Right lobe of liver (tissue), 6 donors: ENCODE measurements around the gene NOXO1. TPM values are rescaled to one million over a fixed set of nuclear protein-coding genes. Genes with fewer than 3 reads are reported as not detected.

Experiments
- ATAC-seq, 4 donors: fragments of 200-7000 bp; cut with Tn5 transposase; one replicate each; pipeline ENCODE4 v1.9.1; 2020; ENCODE audit warnings: mild to moderate bottlenecking in 4 of 4, moderate library complexity in 4 of 4
- DNase-seq, 3 donors: peaks; one replicate each; pipeline ENCODE4 v3.0.0-alpha.2; 2020
- H3K27ac ChIP-seq, 3 donors: fragments of 200-600 bp; one replicate each; pipeline ENCODE4 v1.8.0; 2022
- H3K27me3 ChIP-seq, 2 donors: fragments of 200-600 bp; one replicate each; pipeline ENCODE4 v1.8.0; 2022
- H3K36me3 ChIP-seq, 4 donors: fragments of 200-600 bp; sonication (generic) in 1 of 4; one replicate each; pipeline versions ENCODE4 v1.5.1 to v1.8.0; 2017 to 2022; ENCODE audit warnings: control low read depth in 1 of 4
- H3K4me1 ChIP-seq, 4 donors: fragments of 200-600 bp; sonication (generic) in 1 of 4; one replicate each; pipeline versions ENCODE4 v1.5.1 to v1.8.0; 2017 to 2022; ENCODE audit warnings: control low read depth in 1 of 4
- H3K4me3 ChIP-seq, 3 donors: fragments of 200-600 bp; one replicate each; pipeline ENCODE4 v1.8.0; 2022
- H3K9me3 ChIP-seq, 4 donors: fragments of 200-600 bp; sonication (generic) in 1 of 4; one replicate each; pipeline versions ENCODE4 v1.5.1 to v1.8.0; 2017 to 2022; ENCODE audit warnings: control low read depth in 1 of 4
- POLR2A ChIP-seq: fragments of 450-650 bp; IDR thresholded peaks from one replicate; pipeline ENCODE4 v1.6.1; 2017; ENCODE audit warnings: antibody characterized with exemption, mild to moderate bottlenecking
- WGBS: methylation state at CpG from one replicate; pipeline ENCODE4 v1.1.6; 2018; ENCODE audit warnings: low coverage, low lambda C conversion rate; ENCODE audit not compliant: insufficient coverage; ENCODE audit errors: missing lambda C conversion rate; 5-methylcytosine and 5-hydroxymethylcytosine counted together
- intact Hi-C, 2 donors: fragments of 100-400 bp; cut with DNase I; formaldehyde crosslinking; loops; one replicate each; pipeline versions ENCODE4 v1.11.2 to v1.14.1; 2022
- total RNA-seq, 6 experiments: library from RNA; depleted of rRNA in 2 of 6; stranded (reverse); fragments of >200 nt in 2 of 6; fragmentation: NEBNext Ultra II Directional in 3 of 6; extraction: Animal tissue kit (Norgen Biotek cat#: 25700) in 3 of 6; gene quantifications; one replicate each; pipeline versions ENCODE4 v1.1.0 to v1.2.4, GENCODE V29; 2016 to 2023
- TF ChIP-seq, protein P1 (sequence below), 4 donors: fragments of 200-600 bp in 3 of 4; fragments of 450-650 bp in 1 of 4; IDR thresholded peaks; one replicate each; pipeline versions ENCODE4 v1.5.1 to v1.8.0; 2016 to 2022; ENCODE audit warnings: antibody characterized with exemption in 4 of 4, mild to moderate bottlenecking in 2 of 4
- donor health status: DM: no; HTN: yes; CAD: no.
- donor health status: DM: no; HTN: no; CAD: no.
- donor health status: DM: no; HTN: no; CAD: no.
- donor health status: DM: no; HTN: yes; CAD: no.
- donor health status: DM: no; HTN: yes; CAD: no.

Gene NOXO1
- total RNA-seq, 6 experiments from 2014 or later: 0.51 to 1.3 (median 0.60) TPM; not detected in 2

DNA sequence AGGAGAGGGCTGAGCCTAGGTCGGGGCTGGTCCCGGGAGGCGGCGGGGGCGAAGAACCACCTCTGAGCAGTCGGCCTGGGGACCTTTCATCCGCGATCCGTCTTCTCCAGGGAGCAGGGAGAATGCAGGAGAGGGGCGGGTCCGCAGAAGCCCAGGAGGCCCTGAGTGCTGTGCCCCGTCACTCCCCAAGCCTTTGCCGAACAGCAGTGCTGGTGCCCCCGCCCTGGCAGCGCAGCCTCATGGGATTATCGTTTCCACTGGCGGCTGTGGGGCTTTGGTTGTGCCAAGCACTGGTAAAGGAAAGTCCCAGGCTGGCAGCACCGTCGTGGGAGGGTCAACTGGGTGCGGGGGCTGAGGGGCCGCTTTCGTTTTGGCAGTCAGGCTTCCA lies 8.8 kb downstream of the NOXO1 start:
- DNase-seq (peak in 2 of 3 donors; percentile 31 to 63), ATAC-seq (peak in 1 of 4 donors; percentile 1)

DNA sequence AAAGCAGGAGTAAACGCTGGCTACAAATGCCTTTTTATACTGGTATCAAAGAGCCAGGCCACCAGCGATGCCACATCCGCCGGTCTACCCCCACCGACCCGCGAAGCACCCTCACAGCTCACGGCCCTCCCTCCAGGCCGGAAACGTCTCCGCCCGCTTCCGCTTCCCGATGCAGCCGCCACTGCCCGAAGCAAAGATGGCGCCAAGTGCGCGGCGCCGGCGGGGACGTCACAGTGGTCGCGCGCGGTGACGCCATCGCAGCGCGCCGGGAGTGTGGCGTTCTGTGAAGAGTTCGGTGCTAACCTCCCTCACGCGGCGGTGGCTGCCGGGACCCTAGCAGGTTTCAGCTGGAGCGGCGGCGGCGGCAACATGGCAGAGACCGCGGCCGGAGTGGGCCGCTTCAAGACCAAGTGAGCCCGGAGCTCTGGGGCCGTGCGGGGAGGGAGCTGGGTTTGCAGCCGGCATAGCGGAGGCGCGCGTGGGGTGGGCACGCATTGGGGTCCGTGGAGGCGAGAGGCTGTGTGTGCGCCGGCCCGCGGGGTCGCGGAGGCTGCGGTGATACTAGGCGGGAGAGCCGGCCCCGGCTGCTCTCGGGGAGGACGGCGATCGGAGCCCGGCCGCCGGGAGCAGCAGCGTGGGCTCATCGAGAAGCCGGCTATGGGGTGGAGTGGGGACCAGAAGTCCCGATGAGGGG lies 9.3 kb downstream of the NOXO1 start, which contains the start of gene TBL3:
Gene TBL3 (plus strand): TSS at position 258 of the 694 bp plus-strand sequence. CDS start 112 bp downstream, at position 370.
- WGBS: 0% methylated on average over 14 of the region's 78 CpGs
- intact Hi-C loops: no loop called here
- peaks cover 0 to 17% (median 5%) of the 10 kb centered on the region in 4 donors for H3K4me1 ChIP-seq
- H3K27ac ChIP-seq: peak within 1 kb of the TSS; percentile 54 to 87 (median 84)
- DNase-seq (peak; percentile 93 to 95 (median 94)), ATAC-seq (peak; percentile 86 to 96 (median 94))
- peak within 1 kb of the TSS; percentile 85 to 100 (median 99) for H3K4me3 ChIP-seq
- peaks cover 0 to 19% (median 9%) of the 10 kb centered on the region in 4 donors for H3K36me3 ChIP-seq
- TF ChIP-seq, protein P1, sequence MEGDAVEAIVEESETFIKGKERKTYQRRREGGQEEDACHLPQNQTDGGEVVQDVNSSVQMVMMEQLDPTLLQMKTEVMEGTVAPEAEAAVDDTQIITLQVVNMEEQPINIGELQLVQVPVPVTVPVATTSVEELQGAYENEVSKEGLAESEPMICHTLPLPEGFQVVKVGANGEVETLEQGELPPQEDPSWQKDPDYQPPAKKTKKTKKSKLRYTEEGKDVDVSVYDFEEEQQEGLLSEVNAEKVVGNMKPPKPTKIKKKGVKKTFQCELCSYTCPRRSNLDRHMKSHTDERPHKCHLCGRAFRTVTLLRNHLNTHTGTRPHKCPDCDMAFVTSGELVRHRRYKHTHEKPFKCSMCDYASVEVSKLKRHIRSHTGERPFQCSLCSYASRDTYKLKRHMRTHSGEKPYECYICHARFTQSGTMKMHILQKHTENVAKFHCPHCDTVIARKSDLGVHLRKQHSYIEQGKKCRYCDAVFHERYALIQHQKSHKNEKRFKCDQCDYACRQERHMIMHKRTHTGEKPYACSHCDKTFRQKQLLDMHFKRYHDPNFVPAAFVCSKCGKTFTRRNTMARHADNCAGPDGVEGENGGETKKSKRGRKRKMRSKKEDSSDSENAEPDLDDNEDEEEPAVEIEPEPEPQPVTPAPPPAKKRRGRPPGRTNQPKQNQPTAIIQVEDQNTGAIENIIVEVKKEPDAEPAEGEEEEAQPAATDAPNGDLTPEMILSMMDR (IDR thresholded peaks at IDR 0.05): peak in 1 of 4 donors; percentile 18
- TF ChIP-seq POLR2A: peak; percentile 88
- no peaks in the 10 kb centered on the region for H3K9me3 ChIP-seq
- H3K27me3 ChIP-seq: no peaks in the 10 kb centered on the region

More for the DNA sequence above, 8.8 kb downstream of the NOXO1 start:
- peak overlapping the region; percentile 85 to 100 (median 99) for H3K4me3 ChIP-seq
- H3K36me3 ChIP-seq: peaks cover 0 to 25% (median 10%) of the 10 kb centered on the region in 4 donors
- peak overlapping the region in 2 of 3 donors; percentile 54 to 84 for H3K27ac ChIP-seq
- H3K9me3 ChIP-seq: no peaks in the 10 kb centered on the region
- 3% methylated on average over 16 of the region's 22 CpGs for WGBS
- no peaks in the 10 kb centered on the region for H3K27me3 ChIP-seq
- H3K4me1 ChIP-seq: peaks cover 0 to 17% (median 5%) of the 10 kb centered on the region in 4 donors
- intact Hi-C loops: no loop called here
- TF ChIP-seq, protein P1 (IDR thresholded peaks at IDR 0.05): no peak
- no peak for TF ChIP-seq POLR2A

DNA sequence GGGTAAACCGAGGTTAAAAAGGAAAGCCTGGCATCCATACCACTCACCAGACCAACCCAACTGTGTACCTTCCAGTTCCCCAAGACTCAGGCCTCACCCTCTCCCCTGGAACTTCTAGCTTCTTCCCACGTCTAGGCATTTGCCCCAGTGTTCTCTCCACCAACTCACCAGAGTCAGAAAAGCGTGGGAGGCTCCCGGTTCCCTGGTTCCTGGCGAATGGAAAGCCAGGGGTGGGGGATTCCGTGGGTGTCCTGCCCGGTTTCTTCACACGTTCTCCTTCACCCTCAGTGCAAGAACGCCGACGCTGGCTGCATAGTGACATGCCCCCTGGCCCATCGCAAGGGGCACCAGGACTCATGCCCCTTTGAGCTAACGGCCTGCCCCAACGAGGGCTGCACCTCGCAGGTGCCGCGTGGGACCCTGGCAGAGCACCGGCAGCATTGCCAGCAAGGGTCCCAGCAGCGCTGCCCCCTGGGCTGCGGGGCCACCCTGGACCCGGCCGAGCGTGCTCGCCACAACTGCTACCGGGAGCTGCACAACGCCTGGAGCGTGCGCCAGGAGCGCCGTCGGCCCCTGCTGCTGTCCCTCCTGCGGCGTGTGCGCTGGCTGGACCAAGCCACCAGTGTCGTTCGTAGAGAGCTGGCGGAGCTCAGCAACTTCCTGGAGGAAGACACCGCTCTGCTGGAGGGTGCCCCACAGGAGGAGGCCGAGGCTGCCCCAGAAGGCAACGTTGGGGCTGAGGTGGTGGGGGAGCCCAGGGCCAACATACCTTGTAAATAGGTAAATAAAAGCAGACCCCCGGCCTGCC lies 12.9 kb downstream of the NOXO1 start:
- H3K9me3 ChIP-seq: no peaks in the 10 kb centered on the region
- peaks cover 0 to 4% (median 0%) of the 10 kb centered on the region in 4 donors for H3K36me3 ChIP-seq
- no peak overlapping the region for H3K4me3 ChIP-seq
- 80% methylated on average over 6 of the region's 41 CpGs for WGBS
- TF ChIP-seq POLR2A: no peak
- TF ChIP-seq, protein P1 (IDR thresholded peaks at IDR 0.05): no peak
- DNase-seq (no peak), ATAC-seq (no peak)
- peaks cover 0 to 30% (median 7%) of the 10 kb centered on the region in 4 donors for H3K4me1 ChIP-seq
- intact Hi-C loops: no loop called here
- H3K27me3 ChIP-seq: no peaks in the 10 kb centered on the region
- no peak overlapping the region for H3K27ac ChIP-seq

DNA sequence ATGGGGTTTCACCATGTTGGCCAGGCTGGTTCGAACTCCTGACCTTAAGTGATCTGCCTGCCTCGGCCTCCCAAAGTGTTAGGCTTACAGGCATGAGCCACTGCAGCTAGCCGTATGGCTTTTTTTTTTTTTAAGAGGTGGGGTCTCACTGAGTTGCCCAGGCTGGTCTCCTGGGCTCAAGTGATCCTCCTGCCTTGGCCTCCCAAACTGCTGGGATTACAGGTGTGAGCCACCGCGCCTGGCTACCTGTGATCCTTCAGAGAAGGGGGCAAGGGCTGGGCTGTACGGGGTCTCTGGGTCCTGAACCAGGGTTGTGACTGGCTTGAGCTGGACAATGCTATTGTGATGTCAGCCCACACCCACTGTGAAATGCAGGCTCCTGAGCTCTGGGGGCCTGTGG lies 14.8 kb downstream of the NOXO1 start, which contains the start of gene RNF151:
Gene RNF151 (plus strand): TSS at position 397 of the 400 bp plus-strand sequence. CDS start 26 bp downstream, outside the sequence.
- no peak for DNase-seq
- intact Hi-C loops: no loop called here
- Histone ChIP-seq H3K27ac (peak within 1 kb of the TSS in 1 of 3 donors; percentile 82), H3K4me3 (peak within 1 kb of the TSS; percentile 76 to 100 (median 84)), H3K27me3 (no peaks in the 10 kb centered on the region), H3K36me3 (peaks cover 0 to 23% (median 3%) of the 10 kb centered on the region in 4 donors), H3K9me3 (no peaks in the 10 kb centered on the region), H3K4me1 (peaks cover 0 to 22% (median 2%) of the 10 kb centered on the region in 4 donors)
- no peak for ATAC-seq
- WGBS: 90% methylated on average over 2 of the region's 6 CpGs
- TF ChIP-seq, protein P1 (IDR thresholded peaks at IDR 0.05): no peak
- no peak for TF ChIP-seq POLR2A
